Esophagus squamous epithelium (tissue), 5 donors: ENCODE measurements around the gene NEU4. TPM values are rescaled to one million over a fixed set of nuclear protein-coding genes. Genes with fewer than 3 reads are reported as not detected.

Experiments
- DNase-seq: peaks from one replicate; lab custom pipeline; 2025; lab: John Stamatoyannopoulos, UW
- H3K27ac ChIP-seq, 4 donors: fragments of 200-600 bp; sonication (generic); one replicate each; pipeline ENCODE4 v1.5.1; 2016 to 2019; ENCODE audit warnings: mild to moderate bottlenecking in 1 of 4
- H3K27me3 ChIP-seq, 4 donors: fragments of 200-600 bp; sonication (generic); 1 replicate in 3 of 4; 2 replicates in 1 of 4; pipeline versions ENCODE4 v1.5.1 to v1.6.0; 2017 to 2021; ENCODE audit warnings: antibody characterized with exemption in 1 of 4
- H3K36me3 ChIP-seq, 3 donors: fragments of 200-600 bp; sonication (generic); one replicate each; pipeline ENCODE4 v1.5.1; 2016 to 2019
- H3K4me1 ChIP-seq, 3 donors: fragments of 200-600 bp; sonication (generic); one replicate each; pipeline ENCODE4 v1.5.1; 2017 to 2019
- H3K4me3 ChIP-seq, 4 donors: fragments of 200-600 bp; sonication (generic); 1 replicate in 3 of 4; 2 replicates in 1 of 4; pipeline ENCODE4 v1.5.1; 2016 to 2019; ENCODE audit warnings: mild to moderate bottlenecking in 2 of 4, moderate library complexity in 1 of 4
- H3K9me3 ChIP-seq, 3 donors: fragments of 200-600 bp; sonication (generic); one replicate each; pipeline ENCODE4 v1.5.1; 2016 to 2019
- CTCF ChIP-seq, 6 experiments: fragments of 450-650 bp in 4 of 6; fragments of 200-600 bp in 2 of 6; sonication (generic) in 2 of 6; IDR thresholded peaks; one replicate each; pipeline ENCODE4 v1.5.1; 2016 to 2019; ENCODE audit warnings: antibody characterized with exemption in 6 of 6, mild to moderate bottlenecking in 4 of 6, moderate library complexity in 4 of 6
- POLR2A ChIP-seq, 4 donors: fragments of 450-650 bp; IDR thresholded peaks; one replicate each; pipeline ENCODE4 v1.6.1; 2017; ENCODE audit warnings: antibody characterized with exemption in 4 of 4, mild to moderate bottlenecking in 4 of 4, moderate library complexity in 3 of 4
- WGBS, 2 donors: methylation state at CpG; one replicate each; pipeline ENCODE4 v1.1.5; 2018; 5-methylcytosine and 5-hydroxymethylcytosine counted together
- intact Hi-C: fragments of 100-400 bp; cut with DNase I; formaldehyde crosslinking; loops from one replicate; pipeline ENCODE4 v1.15.0; 2022
- total RNA-seq, 4 donors: library from RNA; depleted of rRNA; stranded (reverse); fragments of >200 nt; gene quantifications; one replicate each; pipeline ENCODE4 v1.1.0, GENCODE V29; 2016
- donor health status: DM: yes; HTN: yes; CAD: no.

The NEU4 gene
- total RNA-seq, 4 donors from 2014 or later = not detected

GRCh38 chr2:241794250-241794823, 14.7 kb upstream of the NEU4 start:
- Histone ChIP-seq H3K36me3 (no peaks in the 10 kb centered on the region), H3K9me3 (no peaks in the 10 kb centered on the region), H3K4me3 (no peak overlapping the region), H3K27ac (no peak overlapping the region), H3K27me3 (peaks cover 0 to 8% (median 0%) of the 10 kb centered on the region in 4 donors), H3K4me1 (no peaks in the 10 kb centered on the region)
- DNase-seq = no peak
- intact Hi-C loops = no loop called here
- no peak for TF ChIP-seq POLR2A (IDR thresholded peaks at IDR 0.05)
- no peak for TF ChIP-seq CTCF (IDR thresholded peaks at IDR 0.05)
- 50 to 91% methylated on average over 1 to 5 of the region's 10 CpGs for WGBS, 2 donors

GRCh38 chr2:241795021-241795999, 13.7 kb upstream of the NEU4 start:
- Histone ChIP-seq H3K4me3 (no peak overlapping the region), H3K4me1 (no peaks in the 10 kb centered on the region), H3K27me3 (peaks cover 0 to 13% (median 0%) of the 10 kb centered on the region in 4 donors), H3K36me3 (no peaks in the 10 kb centered on the region), H3K9me3 (no peaks in the 10 kb centered on the region), H3K27ac (no peak overlapping the region)
- 80 to 83% methylated on average over 16 to 30 of the region's 31 CpGs for WGBS, 2 donors
- intact Hi-C loops = no loop called here
- TF ChIP-seq POLR2A (IDR thresholded peaks at IDR 0.05) (no peak), CTCF (IDR thresholded peaks at IDR 0.05) (no peak)
- no peak for DNase-seq

- no peak for TF ChIP-seq CTCF (IDR thresholded peaks at IDR 0.05)
- H3K9me3 ChIP-seq = no peaks in the 10 kb centered on the region
- intact Hi-C loops = no loop called here
- WGBS, 2 donors = 93 to 100% methylated on average over 1 to 2 of the region's 13 CpGs
- no peaks in the 10 kb centered on the region for H3K36me3 ChIP-seq
- H3K27ac ChIP-seq = no peak overlapping the region
- peaks cover 0 to 15% (median 0%) of the 10 kb centered on the region in 4 donors for H3K27me3 ChIP-seq
- no peak for DNase-seq
- no peak overlapping the region for H3K4me3 ChIP-seq
- H3K4me1 ChIP-seq = no peaks in the 10 kb centered on the region
Measured at GRCh38 chr2:241796209-241796608, 12.8 kb upstream of the NEU4 start.

GRCh38 chr2:241796610-241797138, 12.3 kb upstream of the NEU4 start:
- intact Hi-C loops = no loop called here
- Histone ChIP-seq H3K27ac (no peak overlapping the region), H3K4me3 (no peak overlapping the region), H3K36me3 (no peaks in the 10 kb centered on the region), H3K27me3 (peaks cover 0 to 16% (median 0%) of the 10 kb centered on the region in 4 donors), H3K9me3 (no peaks in the 10 kb centered on the region), H3K4me1 (no peaks in the 10 kb centered on the region)
- WGBS, 2 donors = 83 to 93% methylated on average over 1 to 3 of the region's 13 CpGs
- no peak for TF ChIP-seq CTCF (IDR thresholded peaks at IDR 0.05)
- TF ChIP-seq POLR2A (IDR thresholded peaks at IDR 0.05) = no peak
- DNase-seq = no peak
